Measurements from ENCODE around the gene PALD1.

Gene PALD1

DNA sequence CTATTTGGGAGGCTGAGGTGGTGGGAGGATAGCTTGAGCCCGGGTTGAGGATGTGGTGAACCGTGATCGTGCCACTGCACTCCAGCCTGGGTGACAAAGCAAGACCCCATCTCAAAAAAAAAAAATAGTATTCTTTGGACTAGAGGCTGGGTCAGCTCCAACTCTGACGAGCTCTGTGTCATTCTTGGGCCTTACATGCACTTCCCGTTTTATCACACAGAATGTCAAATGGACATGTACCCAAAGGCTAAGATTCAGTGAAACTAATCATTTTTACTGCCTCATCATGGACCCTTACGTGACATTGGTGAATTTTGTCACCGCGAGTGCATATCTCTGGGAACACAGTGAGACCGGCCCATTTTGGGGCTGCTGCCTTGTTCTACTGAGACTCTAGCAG is 27.3 kb downstream of the PALD1 start:
- Histone ChIP-seq H3K4me3 (ENCODE audit: low read length) (no peak overlapping the region), H3K27me3 (ENCODE audit: control insufficient read depth, insufficient read depth, low read length) (no peaks in the 10 kb centered on the region), H3K36me3 (ENCODE audit: control insufficient read depth, insufficient read depth, low read length) (no peaks in the 10 kb centered on the region), H3K9ac (ENCODE audit: low read length) (no peak overlapping the region), H3K4me1 (ENCODE audit: control insufficient read depth, insufficient read depth, low read length) (peaks cover 31% of the 10 kb centered on the region), H3K27ac (ENCODE audit: low read depth, low read length) (no peak overlapping the region)

DNA sequence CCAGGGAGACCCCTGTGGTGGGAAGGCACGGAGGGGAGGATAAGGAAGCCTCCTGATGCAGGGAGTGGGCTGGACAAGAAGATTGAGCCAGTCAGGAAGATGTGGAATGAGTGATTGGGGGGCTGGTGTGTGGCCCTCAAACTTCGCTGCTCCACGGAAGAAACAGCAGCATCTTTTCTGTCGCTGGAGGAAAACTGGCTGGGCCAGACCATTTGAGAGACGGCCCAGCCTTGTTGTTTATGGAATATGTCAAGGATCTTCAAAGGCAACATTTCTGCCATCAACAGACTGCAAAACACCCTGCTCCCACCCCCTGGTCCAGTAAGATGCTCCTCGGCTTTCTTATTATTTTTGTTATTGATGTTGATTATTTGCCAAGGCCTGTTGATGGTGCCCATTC is 29.4 kb downstream of the PALD1 start:
- H3K27me3 ChIP-seq (ENCODE audit: control insufficient read depth, insufficient read depth, low read length) = no peaks in the 10 kb centered on the region
- peak overlapping the region; percentile 44 for H3K27ac ChIP-seq (ENCODE audit: low read depth, low read length)
- H3K4me3 ChIP-seq (ENCODE audit: low read length) = no peak overlapping the region
- H3K36me3 ChIP-seq (ENCODE audit: control insufficient read depth, insufficient read depth, low read length) = no peaks in the 10 kb centered on the region
- H3K9ac ChIP-seq (ENCODE audit: low read length) = no peak overlapping the region
- H3K4me1 ChIP-seq (ENCODE audit: control insufficient read depth, insufficient read depth, low read length) = peaks cover 37% of the 10 kb centered on the region

DNA sequence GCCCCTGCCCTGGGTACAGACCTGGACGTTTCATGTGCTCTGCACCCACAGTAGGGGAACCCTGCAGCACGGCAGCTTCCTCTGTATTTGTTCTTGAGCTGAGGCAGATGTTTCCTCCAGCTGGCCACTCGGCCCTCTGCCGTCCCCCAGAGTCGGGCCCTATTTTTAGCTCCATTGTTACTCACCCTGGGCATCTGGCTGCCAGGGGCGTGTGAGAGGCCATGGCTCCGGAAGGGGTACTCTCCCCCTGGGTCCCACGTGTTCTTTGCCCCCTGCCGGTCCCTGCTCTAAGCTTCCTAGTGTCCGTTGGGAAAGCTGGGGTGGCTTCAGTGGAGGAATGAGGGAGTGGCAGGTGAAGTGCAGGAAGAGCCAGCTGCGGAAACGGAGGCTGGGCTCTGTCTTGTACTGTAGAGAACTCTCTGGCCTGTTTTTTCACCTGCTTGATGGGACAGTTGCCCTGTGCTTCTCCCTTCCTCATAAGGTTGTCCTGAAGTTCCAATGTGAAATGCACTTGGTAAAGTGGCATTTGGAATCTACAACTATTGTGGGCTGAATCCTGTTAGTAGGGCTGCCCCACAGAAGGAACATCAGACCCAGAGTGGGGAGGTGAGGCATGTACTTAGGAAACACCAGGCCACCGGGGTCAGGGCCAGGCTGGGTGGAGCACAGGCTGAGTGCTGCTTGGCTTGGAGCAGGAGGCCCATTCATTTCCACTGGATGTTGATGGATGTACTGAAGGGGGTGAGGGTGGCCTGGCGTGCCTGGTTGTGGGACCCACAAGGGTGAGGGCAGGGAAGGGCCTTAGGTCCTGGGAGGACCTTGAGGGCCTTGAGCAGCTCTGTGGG is 30.6 kb downstream of the PALD1 start:
- H3K4me1 ChIP-seq (ENCODE audit: control insufficient read depth, insufficient read depth, low read length) = peaks cover 37% of the 10 kb centered on the region
- H3K27ac ChIP-seq (ENCODE audit: low read depth, low read length) = peak overlapping the region; percentile 49
- peak overlapping the region; percentile 1 for H3K4me3 ChIP-seq (ENCODE audit: low read length)
- H3K27me3 ChIP-seq (ENCODE audit: control insufficient read depth, insufficient read depth, low read length) = no peaks in the 10 kb centered on the region
- no peaks in the 10 kb centered on the region for H3K36me3 ChIP-seq (ENCODE audit: control insufficient read depth, insufficient read depth, low read length)
- no peak overlapping the region for H3K9ac ChIP-seq (ENCODE audit: low read length)

DNA sequence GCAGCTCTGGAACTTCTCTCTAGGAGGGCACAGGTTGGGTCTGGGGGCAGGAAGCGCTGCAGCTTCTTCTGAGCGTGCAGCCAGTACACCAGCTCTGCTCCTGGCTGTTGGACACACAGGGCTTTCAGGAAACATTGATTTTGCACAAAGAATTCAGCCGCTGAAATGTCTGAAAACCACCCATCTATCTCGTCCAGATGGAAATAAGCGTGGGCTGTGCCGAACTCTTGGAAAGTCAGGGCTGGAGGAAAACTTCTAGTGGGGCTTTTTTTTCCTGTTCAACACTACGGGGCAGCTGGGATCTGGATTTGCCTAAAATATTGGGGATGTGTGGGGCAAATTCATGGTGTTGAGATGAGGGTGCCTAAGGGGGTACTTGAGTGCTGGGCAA is 31.2 kb downstream of the PALD1 start:
- Histone ChIP-seq H3K27ac (ENCODE audit: low read depth, low read length) (no peak overlapping the region), H3K4me3 (ENCODE audit: low read length) (no peak overlapping the region), H3K9ac (ENCODE audit: low read length) (no peak overlapping the region), H3K36me3 (ENCODE audit: control insufficient read depth, insufficient read depth, low read length) (no peaks in the 10 kb centered on the region), H3K27me3 (ENCODE audit: control insufficient read depth, insufficient read depth, low read length) (no peaks in the 10 kb centered on the region), H3K4me1 (ENCODE audit: control insufficient read depth, insufficient read depth, low read length) (peaks cover 37% of the 10 kb centered on the region)

DNA sequence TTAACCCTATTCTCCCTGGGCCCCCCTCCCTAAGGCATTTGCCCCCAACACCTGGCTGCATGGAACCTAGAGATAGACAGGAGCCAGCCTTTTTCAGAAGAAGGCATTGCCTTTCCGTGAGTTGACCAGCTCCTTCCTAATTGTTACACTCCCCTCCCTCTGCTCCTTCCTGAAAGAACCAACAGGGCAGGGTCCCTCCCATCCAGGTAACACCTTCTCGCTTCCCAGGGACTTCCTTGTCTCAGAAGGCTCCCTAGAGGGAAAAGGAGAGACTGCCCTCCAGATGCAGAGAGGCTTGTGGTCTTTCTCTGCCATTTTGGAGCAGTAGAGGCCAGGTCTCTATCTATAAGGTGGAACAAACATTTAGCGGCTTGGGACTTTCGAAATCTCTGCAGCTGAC is 31.9 kb downstream of the PALD1 start:
- Histone ChIP-seq H3K9ac (ENCODE audit: low read length) (no peak overlapping the region), H3K27me3 (ENCODE audit: control insufficient read depth, insufficient read depth, low read length) (no peaks in the 10 kb centered on the region), H3K27ac (ENCODE audit: low read depth, low read length) (no peak overlapping the region), H3K36me3 (ENCODE audit: control insufficient read depth, insufficient read depth, low read length) (no peaks in the 10 kb centered on the region), H3K4me1 (ENCODE audit: control insufficient read depth, insufficient read depth, low read length) (peaks cover 37% of the 10 kb centered on the region), H3K4me3 (ENCODE audit: low read length) (no peak overlapping the region)

DNA sequence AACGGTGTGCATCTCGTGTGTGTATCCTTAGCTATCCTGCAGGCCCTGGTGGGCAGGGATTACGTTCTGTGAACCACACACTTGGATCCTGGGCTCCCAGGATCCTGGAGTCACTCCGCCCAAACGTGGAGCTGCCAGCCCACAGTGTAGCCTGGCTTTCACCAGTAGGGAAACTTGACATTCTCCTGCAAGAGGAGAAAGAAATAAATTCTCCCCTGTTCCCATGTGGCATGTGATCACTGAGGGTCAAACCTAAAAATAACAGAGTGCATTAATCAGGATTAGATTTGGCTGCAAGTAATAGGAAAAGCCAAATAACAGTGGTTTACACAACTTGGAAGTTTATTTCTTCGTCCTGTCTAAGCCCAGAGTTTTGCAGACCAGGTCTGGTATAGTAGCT is 32.3 kb downstream of the PALD1 start:
- Histone ChIP-seq H3K36me3 (ENCODE audit: control insufficient read depth, insufficient read depth, low read length) (no peaks in the 10 kb centered on the region), H3K4me3 (ENCODE audit: low read length) (no peak overlapping the region), H3K27me3 (ENCODE audit: control insufficient read depth, insufficient read depth, low read length) (no peaks in the 10 kb centered on the region), H3K27ac (ENCODE audit: low read depth, low read length) (peak overlapping the region; percentile 41), H3K9ac (ENCODE audit: low read length) (no peak overlapping the region), H3K4me1 (ENCODE audit: control insufficient read depth, insufficient read depth, low read length) (peaks cover 37% of the 10 kb centered on the region)

DNA sequence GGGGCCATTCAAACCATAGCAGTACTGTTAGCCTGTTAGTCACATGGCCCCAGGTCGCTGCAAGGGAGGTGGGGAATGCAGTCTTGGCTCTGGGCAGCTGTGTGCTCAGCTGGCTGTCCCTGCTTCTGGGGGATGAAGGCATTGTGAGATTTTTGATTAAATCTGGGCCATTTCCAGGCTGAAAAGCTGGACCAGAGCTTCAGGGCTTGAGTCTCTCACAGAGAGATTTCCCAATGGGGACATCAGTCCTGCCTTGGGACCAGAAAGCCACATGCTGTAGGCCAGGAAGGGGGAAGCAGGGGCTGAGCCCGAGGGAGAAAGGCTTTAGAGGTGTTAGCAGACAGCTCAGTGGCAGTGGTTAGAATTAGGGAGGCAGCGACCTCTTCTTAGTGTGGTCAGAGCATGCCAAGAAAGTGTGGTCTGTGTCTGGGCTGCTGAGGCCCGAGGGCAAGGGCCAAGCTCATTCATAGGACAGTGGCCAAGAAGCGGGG is 33.6 kb downstream of the PALD1 start:
- no peak overlapping the region for H3K9ac ChIP-seq (ENCODE audit: low read length)
- no peak overlapping the region for H3K4me3 ChIP-seq (ENCODE audit: low read length)
- no peaks in the 10 kb centered on the region for H3K36me3 ChIP-seq (ENCODE audit: control insufficient read depth, insufficient read depth, low read length)
- H3K27ac ChIP-seq (ENCODE audit: low read depth, low read length) = no peak overlapping the region
- no peaks in the 10 kb centered on the region for H3K27me3 ChIP-seq (ENCODE audit: control insufficient read depth, insufficient read depth, low read length)
- peaks cover 37% of the 10 kb centered on the region for H3K4me1 ChIP-seq (ENCODE audit: control insufficient read depth, insufficient read depth, low read length)

DNA sequence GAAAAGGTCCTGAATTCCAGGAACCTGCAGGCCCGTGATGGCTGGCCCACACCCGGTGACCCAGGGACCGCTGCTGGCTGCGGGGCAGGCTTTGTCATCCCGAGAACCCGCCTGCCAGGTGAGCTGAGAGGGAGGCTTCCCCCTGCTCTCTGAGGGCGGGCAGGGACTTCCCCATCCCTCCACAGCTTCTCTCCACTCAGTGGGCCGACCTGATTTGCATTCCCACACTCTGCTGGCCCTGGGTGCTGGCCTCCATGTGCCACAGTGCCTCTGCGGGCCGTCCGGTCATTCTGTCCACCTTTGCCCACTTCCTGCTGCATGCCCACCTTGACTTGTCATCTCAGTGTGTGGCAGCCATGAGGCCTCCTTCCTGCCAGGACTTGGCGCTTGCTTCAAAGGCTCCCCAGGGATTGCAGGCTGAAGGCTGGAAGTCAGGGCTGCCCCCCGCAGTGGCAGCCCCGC is 35.3 kb downstream of the PALD1 start:
- Histone ChIP-seq H3K27me3 (ENCODE audit: control insufficient read depth, insufficient read depth, low read length) (no peaks in the 10 kb centered on the region), H3K36me3 (ENCODE audit: control insufficient read depth, insufficient read depth, low read length) (no peaks in the 10 kb centered on the region), H3K9ac (ENCODE audit: low read length) (no peak overlapping the region), H3K4me1 (ENCODE audit: control insufficient read depth, insufficient read depth, low read length) (peaks cover 25% of the 10 kb centered on the region), H3K27ac (ENCODE audit: low read depth, low read length) (no peak overlapping the region), H3K4me3 (ENCODE audit: low read length) (no peak overlapping the region)

DNA sequence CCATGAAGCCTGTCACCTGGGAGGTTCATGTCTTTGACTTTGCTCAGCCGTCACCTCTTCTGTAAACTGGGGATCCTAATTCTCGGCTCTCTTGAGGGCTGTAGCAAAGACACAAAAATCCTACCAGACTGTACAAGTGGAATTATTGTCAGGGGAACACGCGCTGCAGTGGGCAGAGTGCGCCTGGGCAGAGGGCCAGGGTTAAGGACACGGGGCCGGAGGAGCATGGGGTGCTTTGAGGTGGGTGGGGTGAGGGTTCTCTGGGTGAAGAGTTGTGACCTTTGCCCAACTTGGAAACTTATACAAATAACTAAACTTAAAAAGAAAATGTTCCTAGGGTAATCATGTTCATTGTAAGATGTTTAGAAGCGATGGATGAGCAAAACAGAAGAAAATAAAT is 36.0 kb downstream of the PALD1 start:
- H3K27ac ChIP-seq (ENCODE audit: low read depth, low read length) = no peak overlapping the region
- H3K36me3 ChIP-seq (ENCODE audit: control insufficient read depth, insufficient read depth, low read length) = no peaks in the 10 kb centered on the region
- H3K9ac ChIP-seq (ENCODE audit: low read length) = no peak overlapping the region
- peaks cover 18% of the 10 kb centered on the region for H3K4me1 ChIP-seq (ENCODE audit: control insufficient read depth, insufficient read depth, low read length)
- H3K4me3 ChIP-seq (ENCODE audit: low read length) = no peak overlapping the region
- H3K27me3 ChIP-seq (ENCODE audit: control insufficient read depth, insufficient read depth, low read length) = no peaks in the 10 kb centered on the region

DNA sequence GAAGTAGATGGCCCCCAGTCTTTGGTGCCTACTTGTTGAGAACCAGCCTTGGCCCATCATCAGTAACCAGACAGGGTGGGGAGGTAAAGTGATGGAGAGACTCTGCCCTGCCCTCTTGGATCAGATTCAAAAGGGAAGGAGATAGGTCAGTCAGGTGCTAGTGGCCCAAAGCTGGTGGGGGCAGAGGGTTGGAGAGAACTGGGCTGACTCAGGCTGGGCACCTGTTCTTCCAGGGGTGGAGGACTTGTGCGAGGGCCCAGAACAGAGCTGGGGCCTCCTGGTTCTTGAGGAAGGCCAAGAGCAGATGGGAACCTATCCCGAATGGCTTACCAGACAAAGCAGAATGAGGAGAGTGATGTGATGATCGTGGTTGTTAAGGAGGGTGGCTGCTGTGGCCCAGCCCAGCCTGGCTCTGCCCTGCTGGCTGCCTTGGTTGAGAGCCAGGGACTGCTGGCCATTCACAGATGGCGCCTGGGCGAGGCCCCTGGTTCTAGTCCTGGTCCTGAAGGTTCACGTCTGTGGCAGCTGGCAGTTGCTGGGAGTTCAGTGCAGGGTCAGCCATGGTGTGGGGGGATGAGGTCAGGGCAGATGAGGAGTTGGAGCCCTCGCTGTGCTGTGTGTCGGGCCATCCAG is 36.6 kb downstream of the PALD1 start:
- no peaks in the 10 kb centered on the region for H3K27me3 ChIP-seq (ENCODE audit: control insufficient read depth, insufficient read depth, low read length)
- no peak overlapping the region for H3K4me3 ChIP-seq (ENCODE audit: low read length)
- peaks cover 14% of the 10 kb centered on the region for H3K4me1 ChIP-seq (ENCODE audit: control insufficient read depth, insufficient read depth, low read length)
- no peak overlapping the region for H3K9ac ChIP-seq (ENCODE audit: low read length)
- H3K36me3 ChIP-seq (ENCODE audit: control insufficient read depth, insufficient read depth, low read length) = no peaks in the 10 kb centered on the region
- H3K27ac ChIP-seq (ENCODE audit: low read depth, low read length) = no peak overlapping the region

DNA sequence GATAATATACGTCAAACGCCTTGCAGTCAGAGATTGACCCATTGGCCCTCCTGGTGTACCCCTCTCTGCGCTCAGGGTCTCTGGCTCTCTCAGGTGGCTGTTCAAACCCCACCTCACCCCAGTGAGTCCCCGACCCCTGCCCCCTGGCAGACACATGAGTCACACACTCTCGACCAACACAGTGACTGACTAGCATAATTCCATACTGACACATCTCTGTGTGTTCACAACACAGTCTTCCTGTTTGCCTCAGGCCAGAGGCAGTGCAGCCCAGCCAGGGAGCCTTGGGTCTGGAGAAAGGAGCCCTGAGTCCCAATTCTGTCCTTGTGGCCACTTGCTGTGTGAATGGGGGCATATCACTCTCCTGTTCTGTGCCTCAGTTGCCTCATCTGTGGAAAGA is 40.1 kb downstream of the PALD1 start:
- Histone ChIP-seq H3K27me3 (ENCODE audit: control insufficient read depth, insufficient read depth, low read length) (no peaks in the 10 kb centered on the region), H3K4me1 (ENCODE audit: control insufficient read depth, insufficient read depth, low read length) (peaks cover 7% of the 10 kb centered on the region), H3K9ac (ENCODE audit: low read length) (no peak overlapping the region), H3K36me3 (ENCODE audit: control insufficient read depth, insufficient read depth, low read length) (no peaks in the 10 kb centered on the region), H3K27ac (ENCODE audit: low read depth, low read length) (no peak overlapping the region), H3K4me3 (ENCODE audit: low read length) (no peak overlapping the region)

DNA sequence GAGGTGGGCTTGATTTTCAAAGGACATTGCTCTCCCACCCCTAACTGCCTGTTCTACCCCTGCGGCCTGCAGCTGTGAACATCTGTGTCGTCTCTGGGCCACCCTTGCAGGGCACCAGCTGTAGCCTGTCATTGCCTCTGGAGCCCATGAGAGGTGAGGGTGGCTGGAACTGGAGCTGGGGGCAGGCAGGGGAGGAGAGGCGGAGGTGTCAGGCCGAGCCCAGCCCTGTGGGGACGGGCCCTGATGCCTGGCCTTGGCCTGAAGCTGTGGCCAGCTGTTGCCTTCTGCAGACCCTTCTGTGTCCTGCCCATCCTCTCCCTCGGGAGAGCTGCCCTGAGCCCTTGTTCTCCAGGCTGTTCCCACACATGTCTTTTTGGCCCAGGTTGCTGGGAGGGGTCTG is 44.5 kb downstream of the PALD1 start:
- H3K36me3 ChIP-seq (ENCODE audit: control insufficient read depth, insufficient read depth, low read length) = no peaks in the 10 kb centered on the region
- no peak overlapping the region for H3K9ac ChIP-seq (ENCODE audit: low read length)
- H3K4me3 ChIP-seq (ENCODE audit: low read length) = no peak overlapping the region
- no peak overlapping the region for H3K27ac ChIP-seq (ENCODE audit: low read depth, low read length)
- no peaks in the 10 kb centered on the region for H3K27me3 ChIP-seq (ENCODE audit: control insufficient read depth, insufficient read depth, low read length)
- H3K4me1 ChIP-seq (ENCODE audit: control insufficient read depth, insufficient read depth, low read length) = peaks cover 7% of the 10 kb centered on the region

DNA sequence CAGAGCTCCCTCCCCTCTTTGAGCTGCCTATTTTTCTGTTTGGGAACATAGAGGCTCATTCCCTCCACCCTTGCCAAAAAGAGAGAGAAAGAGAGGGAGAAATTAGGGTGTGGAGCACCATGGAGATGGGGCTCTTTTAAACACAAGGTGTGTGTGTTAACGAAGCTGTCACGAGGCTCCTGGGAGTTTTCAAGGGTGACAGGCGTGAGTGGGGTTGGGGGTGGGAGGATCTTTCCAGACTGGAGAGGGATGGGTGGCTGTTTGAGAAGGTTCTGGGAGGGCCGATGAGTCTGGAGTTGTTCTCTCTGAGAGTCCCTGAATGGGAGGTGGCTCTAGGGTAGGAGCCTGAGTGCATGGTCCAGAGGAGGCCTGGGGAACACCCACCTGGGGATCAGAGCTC is 45.0 kb downstream of the PALD1 start:
- Histone ChIP-seq H3K9ac (ENCODE audit: low read length) (no peak overlapping the region), H3K4me1 (ENCODE audit: control insufficient read depth, insufficient read depth, low read length) (peaks cover 7% of the 10 kb centered on the region), H3K27me3 (ENCODE audit: control insufficient read depth, insufficient read depth, low read length) (no peaks in the 10 kb centered on the region), H3K36me3 (ENCODE audit: control insufficient read depth, insufficient read depth, low read length) (no peaks in the 10 kb centered on the region), H3K4me3 (ENCODE audit: low read length) (no peak overlapping the region), H3K27ac (ENCODE audit: low read depth, low read length) (no peak overlapping the region)

Measured in rectal smooth muscle tissue (tissue), 1 donor.